HuH-7.5 (cell line): Measurements from ENCODE around the gene CIDEB.

ENCODE experiments used
- DNase-seq: peaks from one replicate; pipeline ENCODE4 v3.0.0; 2011; ENCODE audit warnings: low spot score

CIDEB gene

GRCh38 chr14:24290746-24291145, 17.0 kb downstream of the CIDEB start:
- no peak for DNase-seq

GRCh38 chr14:24289649-24290280, 18.0 kb downstream of the CIDEB start:
- DNase-seq = no peak

DNA sequence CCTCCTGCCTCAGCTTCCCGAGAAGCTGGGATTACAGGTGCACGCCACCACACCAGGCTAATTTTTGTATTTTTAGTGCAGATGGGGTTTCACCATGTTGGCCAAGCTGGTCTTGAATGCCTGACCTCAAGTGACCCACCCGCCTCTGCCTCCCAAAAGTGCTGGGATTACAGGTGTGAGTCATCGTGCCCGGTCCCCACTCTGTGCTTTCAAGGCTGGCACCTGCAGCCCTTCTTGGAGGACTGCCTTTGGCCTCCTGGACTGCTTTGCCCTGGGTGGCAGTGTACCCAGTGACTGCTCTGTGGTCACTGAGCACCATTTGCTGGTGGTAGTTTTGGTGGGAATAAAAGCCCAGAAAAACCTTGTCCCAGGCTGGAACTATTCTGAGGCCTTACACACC, 20.8 kb downstream of the CIDEB start:
- no peak for DNase-seq

- DNase-seq = no peak
Measured at GRCh38 chr14:24285351-24285750, 22.4 kb downstream of the CIDEB start.

DNA sequence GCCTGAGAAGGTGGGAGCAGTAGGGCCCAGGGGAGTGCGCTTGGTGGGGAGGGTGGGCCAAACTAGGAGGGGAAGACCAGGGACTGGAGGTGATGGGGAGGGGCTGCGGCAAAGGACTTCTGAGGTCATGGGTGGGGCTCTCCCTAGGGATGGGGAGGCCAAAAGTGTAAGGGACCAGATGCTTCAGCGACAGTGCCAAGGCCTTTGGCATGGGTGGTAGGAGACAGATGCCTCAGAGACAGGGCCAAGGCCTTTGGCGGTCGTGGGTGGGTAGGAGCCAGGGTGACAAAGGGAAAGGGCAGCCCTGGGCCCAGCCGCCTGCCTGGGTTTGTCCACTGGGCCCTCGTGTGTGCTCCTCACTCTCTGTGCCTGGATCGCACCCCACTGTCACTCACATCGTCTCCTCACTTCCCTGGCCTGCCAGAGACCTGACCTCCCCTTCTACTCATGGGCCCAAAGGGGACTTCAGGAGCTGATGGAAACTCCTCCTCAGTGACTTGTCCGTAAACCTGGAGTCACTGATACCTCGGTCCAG, 23.2 kb downstream of the CIDEB start:
- DNase-seq = no peak

GRCh38 chr14:24283796-24284460, 23.8 kb downstream of the CIDEB start:
- DNase-seq = no peak

DNA sequence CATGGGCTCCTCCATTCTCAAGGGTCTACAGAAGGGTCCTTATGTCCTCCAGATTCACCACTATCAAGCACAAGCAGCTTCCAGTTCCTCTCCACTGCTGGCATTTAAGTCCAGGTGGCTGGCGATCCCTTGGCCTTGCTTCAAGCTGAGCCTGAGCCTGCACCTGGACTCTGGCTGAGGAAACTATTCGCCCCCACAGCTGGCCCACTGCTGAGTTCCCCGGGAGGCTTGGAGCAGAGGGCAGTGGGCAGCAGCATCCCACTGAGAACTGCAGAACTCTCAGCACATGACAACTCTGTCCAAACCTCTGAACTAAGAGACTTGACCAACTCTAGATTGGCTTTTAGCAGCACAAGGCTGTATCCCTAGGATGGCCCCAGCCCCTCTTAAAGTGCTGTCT, 25.0 kb downstream of the CIDEB start:
- no peak for DNase-seq

GRCh38 chr14:24281636-24282035, 26.1 kb downstream of the CIDEB start:
- DNase-seq = no peak

GRCh38 chr14:24280797-24281460, 26.8 kb downstream of the CIDEB start:
- no peak for DNase-seq

DNA sequence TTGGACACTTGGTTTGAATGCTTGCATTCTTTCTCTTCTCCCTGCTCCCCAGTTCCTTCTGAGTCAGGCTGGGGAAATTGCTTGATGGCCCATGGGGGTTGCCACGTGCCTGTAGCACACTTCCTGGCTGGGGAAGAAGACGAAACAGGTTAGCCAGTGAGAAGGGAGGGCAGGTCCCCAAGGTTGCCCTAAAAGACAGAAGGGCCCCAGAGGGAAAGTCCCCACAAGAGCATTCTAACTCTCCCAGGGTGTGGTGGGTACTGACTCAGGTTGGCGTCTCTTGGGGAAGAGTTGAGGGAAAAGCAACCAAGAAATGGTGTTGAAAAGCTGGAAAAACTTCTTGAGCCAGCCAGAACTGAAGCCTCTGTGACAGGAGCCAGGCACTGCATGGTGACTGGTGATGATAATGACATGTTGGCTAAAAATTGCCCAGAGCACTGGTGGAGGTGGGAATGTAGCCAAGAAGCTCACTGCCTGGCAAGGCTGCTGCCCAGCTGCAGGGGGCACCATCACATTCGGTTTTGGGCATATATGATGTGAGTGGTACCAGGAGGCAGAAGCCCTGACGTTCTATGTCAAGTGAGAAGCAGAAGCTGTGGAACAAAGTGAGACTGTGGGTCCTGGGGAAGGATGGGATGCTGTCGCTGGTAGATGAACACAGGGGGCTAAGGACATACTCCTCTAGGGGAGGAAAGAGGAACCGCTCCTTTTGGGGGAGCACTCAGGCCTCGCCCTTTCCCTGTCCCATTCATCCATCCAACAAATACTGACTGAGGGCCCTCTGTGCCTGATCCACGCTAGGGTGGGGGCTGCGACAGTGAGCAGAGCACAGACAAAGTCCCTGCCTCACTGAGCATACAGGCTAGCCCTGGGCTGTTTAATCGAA, 28.2 kb downstream of the CIDEB start:
- no peak for DNase-seq

GRCh38 chr14:24278424-24278823, 29.4 kb downstream of the CIDEB start:
- DNase-seq = no peak

GRCh38 chr14:24277606-24278321, 30.0 kb downstream of the CIDEB start:
- no peak for DNase-seq

- DNase-seq = no peak
Measured at GRCh38 chr14:24277071-24277470, 30.7 kb downstream of the CIDEB start.

- no peak for DNase-seq
Measured at GRCh38 chr14:24274101-24274543, 33.7 kb downstream of the CIDEB start.

GRCh38 chr14:24273422-24273998, 34.3 kb downstream of the CIDEB start:
- DNase-seq = no peak

DNA sequence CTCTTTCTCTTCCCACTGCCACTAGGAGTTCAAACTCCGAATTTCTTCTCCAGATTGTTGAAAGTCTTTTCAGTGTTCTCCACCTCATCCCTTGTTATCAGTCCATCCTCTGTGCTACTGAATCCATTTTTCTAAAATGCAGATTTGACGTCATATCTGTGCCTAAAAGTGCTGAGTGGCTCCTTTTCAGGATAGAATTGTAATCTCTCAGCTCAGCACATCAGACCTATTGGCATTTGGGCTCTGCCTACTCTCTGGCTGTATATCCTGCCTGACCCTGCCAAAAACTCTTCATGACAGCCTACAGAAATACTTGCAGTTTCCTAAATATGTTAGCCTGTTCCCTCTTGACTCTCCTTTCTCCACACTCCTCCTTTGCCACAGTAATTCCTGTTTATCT, 35.3 kb downstream of the CIDEB start:
- no peak for DNase-seq

GRCh38 chr14:24271834-24272263, 35.9 kb downstream of the CIDEB start:
- no peak for DNase-seq

- peak; percentile 96 for DNase-seq
Measured at GRCh38 chr14:24271134-24271833, 36.5 kb downstream of the CIDEB start, which contains the start of gene RABGGTA. RABGGTA (minus strand) TSS chr14:24271597; CDS start chr14:24271115, 482 bp downstream.

- no peak for DNase-seq
Measured at GRCh38 chr14:24270537-24271133, 37.1 kb downstream of the CIDEB start.
